ENCODE results near the gene SIRPA.

DNA sequence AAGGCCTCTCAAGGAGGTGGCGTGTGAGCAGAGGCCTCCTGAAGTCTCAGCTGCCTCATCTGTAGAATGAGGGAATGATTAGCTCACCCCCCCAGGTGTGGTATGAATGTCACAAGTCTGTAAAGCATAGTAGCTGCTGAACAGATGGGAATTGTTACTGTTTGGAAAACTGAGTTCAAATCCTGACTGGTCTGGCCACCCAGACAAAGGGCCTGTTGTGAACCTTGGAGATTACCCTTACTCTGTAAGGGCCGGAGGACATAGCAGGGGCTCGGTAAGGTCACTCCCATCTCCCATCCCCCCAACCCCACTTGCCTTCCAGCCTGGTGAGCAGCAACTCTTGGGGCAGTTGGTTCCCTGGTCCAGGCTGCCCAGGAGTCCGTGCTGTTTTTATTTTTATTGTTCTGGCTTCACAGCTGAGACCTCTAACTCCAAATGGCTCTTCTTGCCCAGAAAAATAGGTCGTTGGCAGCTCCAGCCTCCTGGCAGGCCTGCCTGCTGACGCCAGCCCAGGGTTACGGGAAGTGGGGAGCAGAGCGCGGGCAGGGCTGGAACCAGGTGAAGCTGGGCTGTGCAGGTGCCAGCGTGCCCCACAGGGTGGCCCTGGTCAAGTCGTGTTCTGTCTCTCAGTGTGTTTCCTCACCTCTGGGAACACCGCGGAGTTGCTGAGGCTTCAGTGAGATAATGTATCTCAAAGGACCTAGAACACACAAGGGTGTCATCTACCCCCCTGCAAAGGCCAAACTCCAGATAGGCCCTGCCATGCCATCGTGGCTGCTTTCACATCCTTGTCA lies 4.5 kb upstream of the SIRPA start:
- TF ChIP-seq YY1 (IDR thresholded peaks at IDR 0.05; ENCODE audit: low read depth, low read length) (no peak), ATF2 (IDR thresholded peaks at IDR 0.05; ENCODE audit: low read length) (no peak), CTCF (IDR thresholded peaks at IDR 0.05; ENCODE audit: control extremely low read depth in 1 of 3, insufficient read depth in 1 of 3, low read depth in 1 of 3, low read length in 3 of 3) (peak in 1 of 3 experiments; percentile 0; a peak in 1 of 4 replicates), POLR2AphosphoS5 (IDR thresholded peaks at IDR 0.05; ENCODE audit: low read depth, low read length) (no peak), NRF1 (IDR thresholded peaks at IDR 0.05; ENCODE audit: low read depth, low read length) (no peak), GTF2F1 (IDR thresholded peaks at IDR 0.05; ENCODE audit: borderline replicate concordance, low read depth, low read length) (no peak), POLR2A (IDR thresholded peaks at IDR 0.05; ENCODE audit: control extremely low read depth in 1 of 2, low read depth in 2 of 2, low read length in 2 of 2) (no peak), RAD21 (IDR thresholded peaks at IDR 0.05 in 1 of 2, conservative IDR thresholded peaks at IDR 0.05 in 1 of 2; ENCODE audit: low read depth in 2 of 2, low read length in 2 of 2) (no peak), RXRA (IDR thresholded peaks at IDR 0.05; ENCODE audit: insufficient read depth, low read depth, low read length) (no peak)
- TF ChIP-seq, protein P1, sequence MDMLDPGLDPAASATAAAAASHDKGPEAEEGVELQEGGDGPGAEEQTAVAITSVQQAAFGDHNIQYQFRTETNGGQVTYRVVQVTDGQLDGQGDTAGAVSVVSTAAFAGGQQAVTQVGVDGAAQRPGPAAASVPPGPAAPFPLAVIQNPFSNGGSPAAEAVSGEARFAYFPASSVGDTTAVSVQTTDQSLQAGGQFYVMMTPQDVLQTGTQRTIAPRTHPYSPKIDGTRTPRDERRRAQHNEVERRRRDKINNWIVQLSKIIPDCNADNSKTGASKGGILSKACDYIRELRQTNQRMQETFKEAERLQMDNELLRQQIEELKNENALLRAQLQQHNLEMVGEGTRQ (IDR thresholded peaks at IDR 0.05; ENCODE audit: low read length): no peak
